Measurements from ENCODE around the gene KLK6.

KLK6 gene

DNA sequence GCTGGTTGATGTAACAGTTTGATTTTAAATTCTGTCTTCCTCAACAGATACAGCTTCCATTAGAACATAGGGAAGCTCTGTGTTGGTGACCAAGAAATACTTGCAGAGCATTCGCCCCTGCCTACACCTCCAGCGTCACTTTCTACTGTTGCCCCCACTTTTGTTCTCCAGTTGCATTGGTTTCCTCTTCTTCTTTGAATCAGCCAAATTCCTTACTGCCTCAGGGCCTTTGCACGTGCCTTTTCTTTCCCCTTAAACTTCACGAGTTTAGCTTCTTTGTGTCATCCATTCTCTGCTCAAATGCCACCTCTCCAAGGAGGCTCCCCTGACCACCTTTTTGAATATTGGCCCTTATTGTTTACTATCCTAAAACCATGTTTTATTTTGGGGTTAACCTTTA lies 22.3 kb downstream of the KLK6 start:
- no peak for DNase-seq

- DNase-seq = no peak
These were observed 24.6 kb downstream of the KLK6 start for GRCh38 chr19:50944795-50945194.

GRCh38 chr19:50943074-50943828 lies 26.1 kb downstream of the KLK6 start:
- DNase-seq = no peak

GRCh38 chr19:50939596-50939995 lies 29.8 kb downstream of the KLK6 start:
- DNase-seq = no peak

DNA sequence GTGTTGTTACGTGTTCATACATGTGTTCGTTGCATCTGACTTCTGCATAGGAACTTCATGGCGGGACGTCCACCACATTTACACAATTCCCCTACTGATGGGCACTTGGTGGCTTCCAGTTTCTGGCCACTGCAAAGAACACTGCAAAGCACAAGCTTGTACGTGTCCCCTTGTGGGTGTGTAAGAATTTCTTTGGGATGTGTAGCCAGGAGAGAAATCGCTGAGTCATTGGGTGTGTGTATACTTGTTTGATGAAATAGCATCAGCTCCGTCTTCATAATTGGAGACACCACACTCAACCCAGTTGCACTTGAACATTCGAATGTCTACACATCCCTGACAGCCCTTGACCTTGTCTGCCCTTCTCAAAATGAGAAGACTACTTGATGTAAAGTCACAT lies 35.8 kb downstream of the KLK6 start:
- DNase-seq = no peak

DNA sequence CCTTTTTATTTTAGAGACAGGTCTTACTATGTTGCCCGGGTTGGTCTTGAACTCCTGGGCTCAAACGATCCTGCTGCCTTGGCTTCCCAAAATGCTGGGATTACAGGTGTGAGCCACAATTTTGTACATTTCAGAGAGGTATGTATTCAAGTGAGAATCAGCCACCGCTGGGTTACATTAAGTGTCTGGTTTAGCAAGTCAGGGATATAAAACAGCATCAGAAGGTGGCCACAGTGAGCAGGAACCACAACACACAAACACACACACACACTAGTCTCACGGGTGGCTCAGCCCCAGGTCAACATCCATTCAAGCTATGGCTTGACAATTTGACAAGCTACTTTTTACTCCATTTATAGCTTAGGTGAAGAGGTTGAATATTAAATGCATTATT lies 36.7 kb downstream of the KLK6 start:
- no peak for DNase-seq

GRCh38 chr19:50932018-50932689 lies 37.2 kb downstream of the KLK6 start:
- no peak for DNase-seq

DNA sequence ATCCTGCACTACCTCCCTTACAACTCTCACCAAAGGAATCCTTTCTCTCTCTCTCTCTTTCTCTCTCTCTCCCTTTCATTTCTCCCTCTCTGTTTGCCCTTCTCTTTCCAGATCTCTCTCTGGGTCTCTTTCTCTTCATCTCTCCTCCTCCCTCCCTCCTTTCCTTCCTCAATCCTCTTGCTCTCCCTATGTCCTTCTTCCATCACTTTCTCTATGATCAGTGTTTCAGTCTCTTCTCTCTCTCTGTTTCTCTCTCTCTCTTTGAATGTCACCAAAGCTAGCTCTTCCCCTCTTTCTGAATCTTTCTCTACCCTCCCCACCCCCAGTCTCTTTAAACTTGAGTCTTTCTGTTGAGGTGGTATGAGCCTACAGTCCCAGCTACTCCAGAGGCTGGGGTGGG lies 38.4 kb downstream of the KLK6 start:
- no peak for DNase-seq

- peak; percentile 66 for DNase-seq
These were observed 40.6 kb downstream of the KLK6 start for GRCh38 chr19:50928831-50929230.

- DNase-seq = no peak
These were observed 43.2 kb downstream of the KLK6 start for GRCh38 chr19:50926144-50926543.

GRCh38 chr19:50925734-50926133 lies 43.7 kb downstream of the KLK6 start:
- no peak for DNase-seq

DNA sequence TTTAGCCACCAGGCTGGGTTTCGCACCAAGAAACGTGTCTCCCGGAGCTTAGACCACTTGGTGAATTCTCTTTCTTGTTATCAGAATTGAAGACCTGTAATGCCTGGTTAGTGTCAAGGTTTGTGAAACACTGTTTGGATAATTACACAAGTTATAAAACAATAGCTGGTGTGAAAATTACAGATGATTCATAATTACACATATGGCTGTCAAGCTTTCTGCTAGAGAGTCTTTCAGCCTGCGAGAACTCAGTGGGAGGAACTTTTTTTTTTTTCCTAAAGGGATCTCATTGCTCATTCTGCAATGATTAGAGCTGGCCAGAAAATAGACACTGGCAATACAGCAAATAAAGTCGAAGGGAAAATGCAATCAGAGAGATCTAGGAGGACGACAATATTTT lies 44.8 kb downstream of the KLK6 start:
- DNase-seq = no peak

DNA sequence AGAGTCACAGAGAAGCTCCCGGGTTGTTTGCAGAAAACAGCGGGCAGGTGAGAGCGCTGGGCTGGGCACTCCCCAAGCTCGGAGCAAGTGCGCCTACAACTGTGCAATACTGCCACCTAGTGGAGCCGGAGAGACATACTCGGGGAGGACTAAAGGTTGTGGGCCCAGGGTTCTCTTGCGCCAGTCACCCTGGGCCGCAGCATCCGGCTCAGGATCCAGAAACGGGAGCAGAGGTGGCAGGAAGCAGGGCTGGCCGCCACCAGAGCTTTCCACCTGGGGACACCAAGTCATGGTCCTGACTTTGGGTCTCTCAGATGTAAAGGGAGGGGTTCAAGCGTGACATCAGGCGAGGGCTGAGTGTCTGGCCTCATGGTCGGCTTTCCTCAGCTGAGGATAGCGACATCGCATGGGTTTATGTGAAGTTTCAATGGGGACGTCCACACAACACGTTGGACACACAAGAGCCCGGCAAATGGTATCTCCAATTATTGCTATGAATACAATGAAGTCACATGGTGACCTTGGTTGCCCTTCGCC lies 47.0 kb downstream of the KLK6 start:
- DNase-seq = peak; percentile 90

DNA sequence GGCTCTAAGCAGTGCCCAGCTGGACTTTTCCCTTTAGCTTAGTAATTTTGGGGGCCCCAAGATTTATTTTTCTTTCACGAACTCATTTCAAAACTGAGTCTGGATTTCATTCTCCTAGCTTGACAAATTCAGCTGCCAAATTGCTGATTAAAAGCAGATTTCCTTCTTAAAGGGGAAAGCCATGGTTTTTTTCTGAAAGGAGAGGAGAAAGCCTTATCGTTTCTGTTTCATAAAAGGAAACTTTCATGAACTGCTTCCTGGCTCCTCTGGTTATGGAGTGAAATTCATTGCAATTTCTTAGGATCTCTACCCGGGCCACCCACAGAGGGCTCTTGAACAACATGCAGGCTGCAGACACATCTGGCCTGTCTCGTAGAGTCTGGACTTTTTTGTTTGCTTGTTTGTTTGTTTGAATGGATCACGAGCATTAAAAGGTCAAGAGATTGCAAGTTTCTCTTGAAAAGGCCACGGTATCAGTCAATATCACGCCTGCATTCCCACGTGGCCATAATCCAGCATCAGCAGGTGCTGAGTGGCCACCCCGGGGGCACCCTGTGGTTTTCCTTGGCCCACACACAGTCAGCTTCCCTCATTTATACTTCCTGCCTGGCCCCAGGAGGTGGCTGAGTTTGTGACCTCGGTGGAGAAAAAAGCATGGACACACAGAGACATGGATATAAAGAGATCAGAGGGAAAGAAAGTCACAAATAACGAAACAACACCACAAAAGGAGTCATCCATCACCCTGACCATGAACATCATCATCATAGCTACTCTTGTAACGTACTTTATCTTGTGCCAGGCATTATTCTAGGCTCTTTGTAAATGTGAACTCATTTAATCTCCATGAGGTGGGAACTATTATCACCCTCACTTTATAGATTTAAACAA lies 47.7 kb downstream of the KLK6 start:
- DNase-seq = peak; percentile 18

- no peak for DNase-seq
These were observed 53.3 kb downstream of the KLK6 start for GRCh38 chr19:50916069-50916468.

- DNase-seq = no peak
These were observed 56.4 kb downstream of the KLK6 start for GRCh38 chr19:50912727-50913716.

DNA sequence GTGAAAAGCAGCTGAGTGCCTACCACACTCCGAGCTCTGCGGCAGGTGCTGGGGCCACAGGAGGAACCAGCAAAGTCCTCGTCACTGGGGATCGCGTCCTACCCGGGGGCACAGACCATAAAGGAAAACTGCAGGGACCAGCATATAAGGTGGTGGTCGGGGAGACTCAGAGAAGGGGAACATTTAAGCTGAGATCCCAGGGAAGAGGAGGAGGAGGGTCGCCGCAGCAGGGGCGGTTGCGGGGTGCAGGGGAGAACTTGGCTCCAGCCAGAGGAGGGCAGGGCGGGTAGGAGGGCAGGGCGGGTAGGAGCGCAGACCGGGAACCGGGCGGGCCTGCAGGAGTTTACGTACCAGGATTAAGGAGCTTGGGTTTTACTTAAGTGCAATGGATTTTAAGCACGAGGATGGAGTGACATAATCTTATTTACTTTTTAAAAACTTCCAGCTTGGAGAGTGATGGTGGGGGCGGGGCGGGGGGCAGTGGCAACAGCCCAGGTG lies 57.2 kb downstream of the KLK6 start:
- no peak for DNase-seq

DNA sequence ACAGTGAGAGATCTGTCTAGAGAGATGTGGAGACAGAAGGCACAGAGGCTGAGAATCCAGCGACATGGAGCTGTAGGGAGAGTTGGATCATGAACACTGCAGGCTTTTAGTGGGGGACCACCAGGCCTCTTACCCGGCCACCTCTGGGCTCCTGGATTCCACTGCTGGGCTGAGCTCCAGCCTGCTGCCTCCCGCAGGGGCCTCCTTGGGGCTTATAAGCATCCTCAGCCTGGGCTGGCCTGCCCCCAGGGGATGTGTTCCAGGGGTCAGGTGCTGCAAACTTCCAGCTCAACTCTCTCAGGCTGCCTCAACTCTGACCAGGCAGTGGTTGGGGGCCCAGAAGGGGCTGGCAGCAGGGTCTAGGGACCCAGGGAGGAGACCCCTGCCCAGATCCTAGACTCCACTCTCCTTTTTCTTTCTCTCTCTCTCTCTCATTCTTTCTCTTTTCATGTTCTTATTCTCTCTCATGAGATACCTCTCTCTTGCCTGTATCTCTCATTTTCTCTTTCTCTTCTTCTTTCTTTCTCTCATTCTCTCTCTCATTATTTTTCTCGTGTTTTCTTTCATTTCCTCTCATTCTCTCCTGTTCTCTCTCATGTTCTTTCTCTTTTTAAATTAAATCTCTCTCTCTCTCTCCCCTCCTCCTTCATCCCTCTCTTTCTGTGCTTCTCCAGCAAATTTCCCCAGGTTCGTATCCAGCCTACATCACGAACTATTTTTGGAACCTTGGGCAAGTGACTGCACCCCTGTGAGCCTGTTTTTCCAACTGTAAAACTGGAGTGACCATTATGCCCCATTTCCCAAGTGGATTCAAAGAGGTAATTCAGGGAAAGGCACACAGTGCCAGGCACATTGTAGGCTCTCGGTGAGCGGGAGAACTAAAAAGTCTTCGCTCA lies 57.9 kb downstream of the KLK6 start, which contains the start of gene KLK4:
KLK4 (minus strand) TSS at position 190 of the 896 bp plus-strand sequence. CDS start 657 bp downstream, outside the sequence.
- DNase-seq = no peak

DNA sequence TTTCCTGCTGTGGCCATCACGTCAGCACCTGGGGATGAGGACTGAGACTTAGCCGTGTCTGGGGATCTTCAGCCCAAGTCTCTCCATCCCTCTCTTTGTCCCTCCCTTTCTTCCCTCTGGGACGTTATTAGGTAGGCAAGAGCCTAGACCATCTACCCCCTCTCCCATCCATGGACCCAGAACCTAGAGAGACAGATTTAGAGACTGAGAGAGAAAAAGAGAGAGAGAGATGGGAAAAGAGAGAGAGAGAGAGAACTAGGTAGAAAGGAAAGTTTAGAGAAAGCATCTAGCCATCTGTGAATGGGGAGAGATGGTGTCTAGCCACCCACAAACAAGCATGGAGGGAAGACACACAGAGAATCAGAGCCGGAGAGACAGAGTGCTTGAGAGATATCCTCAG lies 58.7 kb downstream of the KLK6 start:
- DNase-seq = no peak

DNA sequence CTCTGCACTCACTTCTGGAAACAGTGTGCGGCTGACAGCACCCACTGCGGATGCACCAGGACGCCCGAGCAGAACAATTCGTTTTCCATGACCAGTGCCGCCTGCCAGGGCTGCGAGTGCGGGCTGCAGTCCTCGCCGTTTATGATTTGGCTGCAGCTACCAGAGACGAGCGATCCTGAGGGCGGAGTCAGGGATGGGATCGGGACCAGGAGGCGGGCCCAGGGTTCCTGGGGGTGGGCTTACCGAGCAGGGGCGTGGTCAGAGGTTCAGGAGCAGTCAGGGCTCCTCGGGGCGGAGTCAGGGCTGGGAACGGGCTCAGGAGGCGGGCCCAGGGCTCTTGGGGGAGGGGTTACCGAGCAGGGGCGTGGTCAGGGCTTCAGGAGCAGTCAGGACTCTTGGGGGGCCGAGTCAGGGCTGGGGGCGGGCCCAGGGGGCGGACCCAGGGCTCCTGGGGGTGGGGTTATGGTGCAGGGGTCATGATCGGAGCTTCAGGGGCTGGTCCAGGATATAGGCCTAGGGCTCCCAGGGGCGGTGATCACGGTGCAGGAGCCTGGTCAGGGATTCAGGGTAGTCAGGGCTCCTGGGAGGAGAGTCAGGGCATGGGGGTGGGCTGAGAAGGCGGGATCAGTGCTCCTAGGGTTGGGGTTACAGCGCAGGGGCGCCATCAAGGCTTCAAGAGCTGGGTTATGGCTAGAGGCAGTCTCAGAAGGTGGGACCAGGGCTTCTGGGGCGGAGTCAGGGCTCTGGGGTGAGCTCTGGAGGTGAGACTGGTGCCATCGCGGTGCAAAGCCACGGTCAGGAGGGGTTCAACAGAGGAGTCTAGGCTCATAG lies 59.9 kb downstream of the KLK6 start:
- DNase-seq = peak; percentile 71

All from RPMI8226 (cell line).